Pulmonary artery endothelial cell (primary cell): Measurements from ENCODE around the gene CNTLN. TPM values are rescaled to one million over a fixed set of nuclear protein-coding genes. Genes with fewer than 3 reads are reported as not detected.

ENCODE experiments used
- DNase-seq: peaks from one replicate; pipeline ENCODE4 v3.0.0-alpha.2; 2011; ENCODE audit warnings: low read depth, low spot score
- total RNA-seq: library from RNA; depleted of rRNA; stranded (reverse); fragments of >200 nt; gene quantifications from 2 replicates; pipeline ENCODE4 v1.2.3, GENCODE V29; 2014

CNTLN gene, protein sequence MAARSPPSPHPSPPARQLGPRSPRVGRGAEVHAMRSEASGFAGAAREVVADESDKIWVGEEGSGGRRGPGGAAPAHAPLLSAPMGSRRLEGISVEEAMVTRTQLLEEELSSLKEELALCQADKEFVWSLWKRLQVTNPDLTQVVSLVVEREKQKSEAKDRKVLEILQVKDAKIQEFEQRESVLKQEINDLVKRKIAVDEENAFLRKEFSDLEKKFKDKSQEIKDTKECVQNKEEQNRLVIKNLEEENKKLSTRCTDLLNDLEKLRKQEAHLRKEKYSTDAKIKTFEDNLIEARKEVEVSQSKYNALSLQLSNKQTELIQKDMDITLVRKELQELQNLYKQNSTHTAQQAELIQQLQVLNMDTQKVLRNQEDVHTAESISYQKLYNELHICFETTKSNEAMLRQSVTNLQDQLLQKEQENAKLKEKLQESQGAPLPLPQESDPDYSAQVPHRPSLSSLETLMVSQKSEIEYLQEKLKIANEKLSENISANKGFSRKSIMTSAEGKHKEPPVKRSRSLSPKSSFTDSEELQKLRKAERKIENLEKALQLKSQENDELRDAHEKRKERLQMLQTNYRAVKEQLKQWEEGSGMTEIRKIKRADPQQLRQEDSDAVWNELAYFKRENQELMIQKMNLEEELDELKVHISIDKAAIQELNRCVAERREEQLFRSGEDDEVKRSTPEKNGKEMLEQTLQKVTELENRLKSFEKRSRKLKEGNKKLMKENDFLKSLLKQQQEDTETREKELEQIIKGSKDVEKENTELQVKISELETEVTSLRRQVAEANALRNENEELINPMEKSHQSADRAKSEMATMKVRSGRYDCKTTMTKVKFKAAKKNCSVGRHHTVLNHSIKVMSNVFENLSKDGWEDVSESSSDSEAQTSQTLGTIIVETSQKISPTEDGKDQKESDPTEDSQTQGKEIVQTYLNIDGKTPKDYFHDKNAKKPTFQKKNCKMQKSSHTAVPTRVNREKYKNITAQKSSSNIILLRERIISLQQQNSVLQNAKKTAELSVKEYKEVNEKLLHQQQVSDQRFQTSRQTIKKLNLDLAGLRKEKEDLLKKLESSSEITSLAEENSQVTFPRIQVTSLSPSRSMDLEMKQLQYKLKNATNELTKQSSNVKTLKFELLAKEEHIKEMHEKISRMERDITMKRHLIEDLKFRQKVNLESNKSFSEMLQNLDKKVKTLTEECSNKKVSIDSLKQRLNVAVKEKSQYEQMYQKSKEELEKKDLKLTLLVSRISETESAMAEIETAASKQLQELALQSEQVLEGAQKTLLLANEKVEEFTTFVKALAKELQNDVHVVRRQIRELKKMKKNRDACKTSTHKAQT (N-terminal part only)
- total RNA-seq: 8.6 and 11.0 TPM in 2 replicates

DNA sequence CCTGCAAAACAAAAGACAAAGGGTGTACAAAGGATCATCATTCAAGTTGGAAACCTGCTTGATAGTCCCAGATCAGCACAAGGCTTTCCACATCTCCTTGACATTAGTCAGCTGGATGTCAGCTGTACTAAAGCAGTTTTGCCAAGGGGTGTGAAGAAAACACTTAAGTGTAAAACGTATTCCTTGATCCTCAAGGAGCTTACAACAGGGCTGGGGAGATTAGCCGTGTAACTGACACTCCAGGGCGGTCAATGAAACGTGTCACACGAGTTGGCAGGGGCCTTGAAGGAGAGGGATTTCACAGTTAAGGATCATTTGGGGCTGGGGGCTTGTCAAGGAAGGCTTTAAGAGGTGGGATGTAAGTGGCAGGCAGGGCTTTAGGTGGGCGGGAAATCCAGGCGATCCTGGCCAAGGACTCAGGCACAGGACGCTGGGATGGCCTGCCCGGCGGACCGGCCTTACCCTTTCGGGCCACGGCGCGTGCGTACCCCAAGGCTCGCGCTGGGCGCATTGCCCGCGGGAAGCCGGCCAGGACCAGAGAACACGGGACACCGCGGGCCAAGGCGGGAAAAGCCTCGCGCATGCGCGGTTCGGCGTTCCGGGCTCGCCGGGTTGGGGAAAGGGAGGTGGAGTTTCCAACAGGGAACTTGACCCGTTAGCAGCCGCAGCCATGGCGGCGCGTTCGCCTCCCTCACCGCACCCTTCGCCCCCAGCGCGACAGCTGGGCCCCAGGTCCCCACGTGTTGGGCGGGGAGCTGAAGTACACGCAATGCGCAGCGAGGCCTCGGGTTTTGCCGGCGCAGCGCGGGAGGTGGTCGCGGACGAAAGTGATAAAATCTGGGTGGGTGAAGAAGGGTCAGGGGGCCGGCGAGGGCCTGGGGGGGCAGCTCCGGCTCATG, at the start of gene CNTLN:
TSS of gene CNTLN (plus strand) at position 645 of the 899 bp plus-strand sequence. CDS start at position 671, 26 bp downstream.
- DNase-seq: peak; percentile 64

- DNase-seq: no peak
These were observed 46.3 kb upstream of the CNTLN start for GRCh38 chr9:17088566-17088965.

DNA sequence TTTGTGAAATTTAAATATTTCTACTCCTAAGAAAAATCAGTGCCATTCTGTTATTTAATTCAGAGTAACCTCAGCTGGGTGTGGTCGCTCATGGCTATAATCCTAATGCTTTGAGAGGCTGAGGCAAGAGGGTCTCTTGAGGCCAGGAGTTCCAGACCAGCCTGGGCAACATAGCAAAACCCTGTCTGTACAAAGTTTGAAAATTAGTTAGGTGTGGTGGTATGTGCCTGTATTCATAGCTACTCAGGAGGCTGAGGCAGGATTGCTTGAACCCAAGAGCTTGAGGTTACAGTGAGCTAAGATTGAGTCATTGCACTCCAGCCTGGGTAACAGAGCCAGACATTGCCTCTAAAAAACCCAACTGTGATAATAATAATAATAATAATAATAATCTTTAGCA, 44.8 kb upstream of the CNTLN start:
- DNase-seq: no peak

DNA sequence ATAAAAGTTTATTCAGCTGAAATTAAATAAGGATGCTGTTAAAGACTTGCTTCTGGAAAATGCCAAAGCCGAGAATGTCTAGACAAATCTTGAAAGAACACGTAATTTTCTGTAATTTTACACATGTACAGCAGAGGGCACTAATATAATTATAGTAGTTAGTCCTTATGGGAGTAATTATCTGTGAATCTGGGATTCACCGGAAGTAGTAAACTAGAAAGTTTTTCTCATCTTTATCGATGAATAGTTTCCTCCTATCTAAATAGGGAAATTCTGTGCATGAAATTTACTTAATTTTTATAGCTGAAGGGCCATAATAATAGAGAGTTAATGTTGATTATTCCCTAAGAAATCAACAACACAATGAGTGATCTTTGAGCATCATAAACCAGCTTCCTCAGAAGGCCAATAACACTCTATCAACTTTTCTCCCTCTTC, 18.4 kb upstream of the CNTLN start:
- DNase-seq: no peak

DNA sequence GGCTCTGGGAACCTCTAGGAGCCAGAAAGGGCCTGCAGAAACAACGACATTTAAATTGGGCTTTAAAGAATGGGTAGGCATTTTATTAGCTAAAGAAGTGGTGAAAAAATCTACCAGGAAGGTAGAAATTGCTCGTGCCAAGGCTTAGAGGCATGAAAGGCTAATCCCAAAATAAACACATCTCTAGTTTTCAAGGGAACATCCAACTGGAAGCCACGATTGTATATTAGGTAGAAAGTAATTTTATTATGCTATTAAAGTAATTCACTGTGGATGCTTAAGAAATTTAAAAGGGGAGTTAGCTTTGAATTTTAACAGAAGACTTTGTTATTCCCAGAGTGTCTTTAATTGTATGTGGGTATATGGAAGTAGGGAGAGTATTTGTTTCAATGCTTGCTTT, 17.5 kb upstream of the CNTLN start:
- no peak for DNase-seq

GRCh38 chr9:17120203-17120602, 14.6 kb upstream of the CNTLN start:
- no peak for DNase-seq

DNA sequence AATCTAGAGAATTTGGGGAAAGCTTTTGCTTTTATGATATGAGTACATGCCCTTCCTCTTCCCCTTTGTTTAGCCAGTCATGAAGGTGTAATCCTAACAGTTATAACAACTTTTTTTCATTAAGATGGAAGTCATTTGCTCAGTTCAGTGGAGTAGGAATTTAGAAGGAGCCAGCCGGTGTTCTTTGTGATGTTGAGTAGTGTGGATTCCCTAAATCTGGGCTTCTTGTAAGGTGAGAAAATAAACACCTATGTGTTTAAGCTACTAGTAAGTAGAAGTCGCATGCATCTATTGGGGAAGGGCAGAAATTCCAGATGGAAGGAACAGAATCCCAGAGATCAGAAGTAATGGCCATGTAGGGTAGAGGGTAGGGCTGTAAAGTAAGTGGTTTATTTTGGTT, 13.6 kb upstream of the CNTLN start:
- no peak for DNase-seq

GRCh38 chr9:17130291-17130690, 4.5 kb upstream of the CNTLN start:
- DNase-seq: no peak

DNA sequence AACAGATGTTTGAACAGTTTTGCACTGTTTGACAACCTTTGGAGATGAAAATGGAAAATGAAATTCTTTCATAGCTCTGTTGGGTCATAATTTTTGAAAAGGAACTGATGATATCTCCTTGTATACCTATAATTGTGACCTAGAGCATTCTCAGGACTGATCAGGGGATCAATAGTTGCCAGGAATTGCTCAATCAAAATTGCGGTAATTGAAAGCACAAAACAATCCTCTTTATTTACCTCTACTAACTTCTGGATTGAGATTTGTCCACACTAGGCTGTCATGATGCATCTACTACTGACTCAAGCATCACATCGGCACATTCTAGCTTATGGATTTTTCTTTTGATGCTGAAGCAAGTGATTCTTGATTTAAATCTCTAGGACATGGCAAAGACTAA, 4.1 kb upstream of the CNTLN start:
- DNase-seq: no peak

GRCh38 chr9:17131494-17131893, 3.3 kb upstream of the CNTLN start:
- no peak for DNase-seq

GRCh38 chr9:17135295-17136160, 688 bp downstream of the CNTLN start:
- no peak for DNase-seq

- no peak for DNase-seq
These were observed 2.7 kb downstream of the CNTLN start for GRCh38 chr9:17137566-17137965.

DNA sequence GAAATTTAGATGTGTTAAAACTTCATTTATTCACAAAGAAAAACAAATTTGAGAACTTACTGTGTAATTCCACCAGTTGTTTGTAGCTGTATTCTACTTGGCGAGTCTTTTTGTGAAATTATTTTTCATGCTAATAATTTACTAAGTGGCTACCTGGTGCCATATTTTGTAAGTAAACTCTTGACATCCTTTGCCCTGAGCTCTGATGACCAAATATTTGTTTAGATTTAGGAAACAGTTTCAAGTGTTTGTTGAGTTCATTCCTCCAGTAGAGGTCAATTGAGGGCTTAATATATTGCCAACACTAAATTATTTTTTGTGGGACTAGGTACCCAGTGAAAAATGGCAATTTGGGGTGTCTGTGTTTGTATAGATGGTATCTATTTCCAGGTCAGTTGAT, 3.7 kb downstream of the CNTLN start:
- DNase-seq: no peak

GRCh38 chr9:17140418-17140817, 5.6 kb downstream of the CNTLN start:
- DNase-seq: no peak

DNA sequence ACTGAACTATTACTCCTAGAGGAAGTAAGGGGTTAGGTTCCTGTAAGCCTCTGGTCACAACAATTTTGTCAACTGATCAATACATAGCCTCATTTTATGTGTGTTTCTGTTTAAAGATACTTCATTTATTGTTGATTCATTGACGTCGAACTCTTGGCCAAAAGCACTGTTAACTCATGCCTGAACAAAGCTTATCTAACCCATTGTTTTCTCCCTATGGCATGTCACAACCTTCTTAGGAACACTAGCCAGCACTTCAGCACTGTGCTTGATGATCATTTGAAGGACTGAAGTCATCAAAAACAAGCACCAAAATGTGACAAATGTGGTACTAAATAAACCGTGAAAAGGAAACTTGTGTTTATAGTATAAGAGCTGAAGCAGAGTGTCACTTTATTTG, 13.5 kb downstream of the CNTLN start:
- no peak for DNase-seq

GRCh38 chr9:17159469-17159868, 24.6 kb downstream of the CNTLN start:
- DNase-seq: no peak

- no peak for DNase-seq
These were observed 25.5 kb downstream of the CNTLN start for GRCh38 chr9:17160327-17160726.

GRCh38 chr9:17165764-17166163, 30.9 kb downstream of the CNTLN start:
- no peak for DNase-seq

DNA sequence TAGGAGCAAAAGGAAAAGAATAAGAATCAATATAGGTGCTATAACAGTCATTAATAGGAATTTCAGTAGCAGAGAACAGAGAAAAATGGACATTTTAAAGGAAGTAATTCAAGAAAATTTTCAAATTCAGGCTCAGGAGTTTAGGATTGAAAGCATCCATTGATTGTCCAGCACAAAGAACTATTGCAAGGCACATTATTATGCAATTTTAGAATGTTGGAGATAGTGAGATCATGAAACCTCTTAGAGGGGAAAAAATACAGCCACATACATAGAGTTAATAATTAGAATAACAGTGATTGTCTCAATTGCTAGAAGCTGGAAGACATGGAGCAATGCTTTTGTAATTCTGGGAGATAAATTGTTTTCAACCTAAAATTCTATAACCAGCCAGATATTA, 31.5 kb downstream of the CNTLN start:
- DNase-seq: no peak
